ENCODE results near the gene MBOAT2. TPM values are rescaled to one million over a fixed set of nuclear protein-coding genes. Genes with fewer than 3 reads are reported as not detected.
A peak's percentile ranks its signal among the peaks of the same experiment; 100 is the strongest.

MBOAT2 gene
- total RNA-seq, 1 donor from 2014 or later = 1.7 TPM

DNA sequence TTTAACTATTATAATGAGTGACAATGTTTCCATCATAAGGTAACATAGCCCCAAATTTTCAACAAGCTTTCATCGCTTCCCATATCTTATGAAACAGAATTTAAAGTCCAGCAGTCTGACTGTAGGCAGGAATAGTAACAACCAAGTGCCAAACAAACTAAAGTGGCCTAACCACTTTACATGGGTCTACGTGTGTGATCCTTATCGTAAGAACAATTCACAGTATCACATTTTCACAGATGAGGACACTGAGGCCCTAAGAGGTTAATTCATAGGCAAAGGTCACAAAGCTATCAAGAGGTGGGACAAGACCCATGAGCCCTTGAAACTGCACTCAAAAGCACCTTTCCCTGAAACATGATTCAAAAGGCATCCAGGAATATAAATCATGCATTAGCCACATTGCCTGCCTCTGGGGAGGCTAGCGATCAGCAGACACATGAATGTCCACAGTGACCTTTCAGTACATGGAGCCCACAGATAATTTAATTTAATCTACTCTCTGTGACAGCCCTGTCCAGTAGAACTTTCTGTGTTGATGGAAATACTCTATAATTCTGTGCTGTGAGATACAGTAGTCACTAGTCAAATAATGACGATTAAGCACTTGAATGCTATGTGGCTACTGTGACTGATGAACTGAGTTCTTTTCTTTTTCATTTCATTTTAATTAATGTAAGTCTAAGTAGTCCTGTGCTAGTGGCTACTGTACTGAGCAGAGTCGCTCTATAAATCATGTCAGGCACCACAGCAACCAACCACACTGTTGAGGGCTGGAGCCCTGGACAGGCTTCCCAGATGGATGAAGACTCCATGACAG lies 196.4 kb downstream of the MBOAT2 start:
- H3K27ac Mint-ChIP-seq = no peak overlapping the region
- intact Hi-C loops (cut with micrococcal nuclease) = no loop called here
- H3K9me3 Mint-ChIP-seq = no peaks in the 10 kb centered on the region
- H3K27me3 Mint-ChIP-seq = no peaks in the 10 kb centered on the region
- TF ChIP-seq CTCF (IDR thresholded peaks at IDR 0.05) = no peak
- ChIA-PET POLR2A (no interaction called here), CTCF (no interaction called here)
- DNase-seq (no peak), ATAC-seq (ENCODE audit: low read depth) (no peak)
- H3K4me3 Mint-ChIP-seq = no peak overlapping the region
- H3K36me3 Mint-ChIP-seq (ENCODE audit: low read depth) = peaks cover 77% of the 10 kb centered on the region
- H3K4me1 Mint-ChIP-seq = peaks cover 4% of the 10 kb centered on the region

GRCh38 chr2:8805278-8806210 lies 197.9 kb downstream of the MBOAT2 start:
- Mint-ChIP-seq H3K27me3 (no peaks in the 10 kb centered on the region), H3K27ac (no peak overlapping the region), H3K36me3 (ENCODE audit: low read depth) (peaks cover 76% of the 10 kb centered on the region), H3K4me1 (peaks cover 4% of the 10 kb centered on the region), H3K9me3 (no peaks in the 10 kb centered on the region), H3K4me3 (no peak overlapping the region)
- intact Hi-C loops (cut with micrococcal nuclease) = no loop called here
- no peak for DNase-seq
- ATAC-seq (ENCODE audit: low read depth) = no peak
- CTCF ChIA-PET = no interaction called here
- no peak for TF ChIP-seq CTCF (IDR thresholded peaks at IDR 0.05)
- POLR2A ChIA-PET = no interaction called here

GRCh38 chr2:8803658-8804379 lies 199.7 kb downstream of the MBOAT2 start:
- Mint-ChIP-seq H3K36me3 (ENCODE audit: low read depth) (peaks cover 80% of the 10 kb centered on the region), H3K4me1 (peaks cover 4% of the 10 kb centered on the region), H3K9me3 (no peaks in the 10 kb centered on the region), H3K27me3 (no peaks in the 10 kb centered on the region), H3K4me3 (no peak overlapping the region), H3K27ac (no peak overlapping the region)
- intact Hi-C loops (cut with micrococcal nuclease) = no loop called here
- CTCF ChIA-PET = no interaction called here
- DNase-seq = no peak
- POLR2A ChIA-PET = no interaction called here
- no peak for TF ChIP-seq CTCF (IDR thresholded peaks at IDR 0.05)
- peak; percentile 31 for ATAC-seq (ENCODE audit: low read depth)

DNA sequence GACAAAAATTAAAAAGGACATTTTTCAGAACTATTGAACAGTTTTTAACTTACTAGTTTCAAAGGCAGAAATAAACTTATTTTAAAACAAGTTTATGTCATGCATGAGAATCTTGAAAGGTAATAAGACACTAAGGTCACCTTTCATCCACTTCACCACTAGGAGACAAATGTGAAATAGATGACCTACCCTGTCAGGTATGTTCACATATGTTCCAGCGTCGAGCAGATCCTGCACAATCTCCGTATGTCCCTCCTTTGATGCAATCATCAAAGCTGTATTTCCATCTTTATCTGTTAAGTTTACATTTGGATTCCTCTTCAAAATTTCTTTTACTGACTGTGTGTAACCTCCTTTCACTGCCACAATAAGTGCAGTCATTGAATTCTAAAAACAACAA lies 200.7 kb downstream of the MBOAT2 start:
- no peak overlapping the region for H3K27ac Mint-ChIP-seq
- no peaks in the 10 kb centered on the region for H3K27me3 Mint-ChIP-seq
- H3K9me3 Mint-ChIP-seq = no peaks in the 10 kb centered on the region
- TF ChIP-seq CTCF (IDR thresholded peaks at IDR 0.05) = no peak
- H3K4me3 Mint-ChIP-seq = no peak overlapping the region
- peaks cover 4% of the 10 kb centered on the region for H3K4me1 Mint-ChIP-seq
- ATAC-seq (ENCODE audit: low read depth) (no peak), DNase-seq (no peak)
- peaks cover 81% of the 10 kb centered on the region for H3K36me3 Mint-ChIP-seq (ENCODE audit: low read depth)
- ChIA-PET CTCF (no interaction called here), POLR2A (no interaction called here)
- intact Hi-C loops (cut with micrococcal nuclease) = no loop called here

Other genes with a start within 250 kb of the MBOAT2 start
- 26.4 and 26.9 TPM in 2 replicates for gene KIDINS220, start 166.1 kb downstream of the MBOAT2 start, total RNA-seq
- gene ASAP2, start 203.1 kb upstream of the MBOAT2 start, total RNA-seq = not detected in 2 replicates